Measurements from ENCODE around the gene OR56B1.

Gene OR56B1

GRCh38 chr11:5737091-5737490 lies 843 bp downstream of the OR56B1 start:
- no peak for DNase-seq

GRCh38 chr11:5737670-5738392 lies 1.6 kb downstream of the OR56B1 start:
- no peak for DNase-seq

- DNase-seq: no peak
These were observed 2.2 kb downstream of the OR56B1 start for GRCh38 chr11:5738431-5738830.

GRCh38 chr11:5746614-5747013 lies 10.4 kb downstream of the OR56B1 start:
- no peak for DNase-seq

GRCh38 chr11:5749836-5750235 lies 13.6 kb downstream of the OR56B1 start:
- no peak for DNase-seq

- DNase-seq: no peak
These were observed 17.7 kb downstream of the OR56B1 start, which contains the start of gene OR52N4 for GRCh38 chr11:5753943-5754342. OR52N4 (plus strand) TSS chr11:5754243; CDS start chr11:5754741, 498 bp downstream.

GRCh38 chr11:5767056-5767455 lies 30.8 kb downstream of the OR56B1 start:
- no peak for DNase-seq

GRCh38 chr11:5783255-5783654 lies 47.0 kb downstream of the OR56B1 start, which contains the start of gene OR52N5:
OR52N5 (minus strand) TSS chr11:5783355; CDS start chr11:5778634, 4,721 bp downstream.
- no peak for DNase-seq
